Peyer's patch (tissue), 4 donors: ENCODE measurements around the gene ATXN2.

ENCODE experiments used
- CTCF ChIP-seq, 6 experiments: fragments of 450-650 bp in 4 of 6; fragments of 200-600 bp in 2 of 6; sonication (generic) in 1 of 6; IDR thresholded peaks; one replicate each; pipeline ENCODE4 v1.5.1; 2017 to 2019; ENCODE audit warnings: antibody characterized with exemption in 6 of 6, mild to moderate bottlenecking in 3 of 6, moderate library complexity in 1 of 6
- POLR2A ChIP-seq, 2 donors: fragments of 450-650 bp; IDR thresholded peaks; one replicate each; pipeline ENCODE4 v1.5.1; 2017; ENCODE audit warnings: antibody characterized with exemption in 2 of 2, mild to moderate bottlenecking in 2 of 2, moderate library complexity in 2 of 2

GRCh38 chr12:111523587-111524167 is 75.4 kb downstream of the ATXN2 start:
- no peak for TF ChIP-seq POLR2A (IDR thresholded peaks at IDR 0.05)
- no peak for TF ChIP-seq CTCF (IDR thresholded peaks at IDR 0.05)
